Bronchial epithelial cell (primary cell): Measurements from ENCODE around the gene AVPR2. TPM values are rescaled to one million over a fixed set of nuclear protein-coding genes. Genes with fewer than 3 reads are reported as not detected.
A peak's percentile ranks its signal among the peaks of the same experiment; 100 is the strongest.

Source experiments
- DNase-seq: peaks from one replicate; pipeline ENCODE4 v3.0.0-alpha.2; 2010; ENCODE audit warnings: low read depth
- FAIRE-seq: peaks from 2 replicates; lab custom pipeline; 2011; peaks lifted over from hg19 to GRCh38; lab: Jason Lieb, UNC
- H3K27me3 ChIP-seq: 2 replicates; pipeline ENCODE4 v1.5.1; 2011; ENCODE audit warnings: low read length; ENCODE audit not compliant: control insufficient read depth, insufficient read depth
- H3K36me3 ChIP-seq: 2 replicates; pipeline ENCODE4 v1.5.1; 2011; ENCODE audit warnings: low read length; ENCODE audit not compliant: control insufficient read depth, insufficient read depth
- H3K4me3 ChIP-seq: 2 replicates; pipeline ENCODE4 v1.5.1; 2011; ENCODE audit warnings: mild to moderate bottlenecking, low read depth, low read length, control low read depth
- CTCF ChIP-seq: IDR thresholded peaks from 2 replicates; pipeline ENCODE4 v1.5.1; 2011; ENCODE audit warnings: mild to moderate bottlenecking, moderate library complexity, low read length, control low read depth, inconsistent platforms; ENCODE audit not compliant: insufficient read depth, severe bottlenecking
- total RNA-seq: library from RNA; depleted of rRNA; stranded (reverse); fragments of >200 nt; gene quantifications from 2 replicates; pipeline ENCODE4 v1.2.1, GENCODE V29; 2014

The AVPR2 gene
- total RNA-seq, 1 donor from 2014 or later: not detected

DNA sequence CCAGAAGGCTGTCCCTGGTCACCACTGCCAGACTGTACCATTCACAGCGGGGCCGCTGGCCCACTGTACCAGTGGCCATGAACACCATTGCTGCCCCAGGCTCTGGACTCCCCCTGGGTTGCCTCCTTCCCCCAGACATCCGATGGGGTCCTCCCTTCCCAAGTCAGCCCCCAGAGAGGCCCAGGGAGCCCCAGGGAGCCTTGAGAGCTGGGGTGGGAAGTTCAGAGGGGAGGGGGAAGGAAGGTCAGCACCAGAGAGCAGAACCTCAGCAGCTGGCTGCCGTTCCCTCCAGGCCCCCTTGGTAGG, 22.0 kb downstream of the AVPR2 start:
- no peak overlapping the region for H3K4me3 ChIP-seq
- H3K27me3 ChIP-seq: no peaks in the 10 kb centered on the region
- no peak for DNase-seq
- no peak for TF ChIP-seq CTCF
- peaks cover 4% of the 10 kb centered on the region for H3K36me3 ChIP-seq
- FAIRE-seq: no peak

DNA sequence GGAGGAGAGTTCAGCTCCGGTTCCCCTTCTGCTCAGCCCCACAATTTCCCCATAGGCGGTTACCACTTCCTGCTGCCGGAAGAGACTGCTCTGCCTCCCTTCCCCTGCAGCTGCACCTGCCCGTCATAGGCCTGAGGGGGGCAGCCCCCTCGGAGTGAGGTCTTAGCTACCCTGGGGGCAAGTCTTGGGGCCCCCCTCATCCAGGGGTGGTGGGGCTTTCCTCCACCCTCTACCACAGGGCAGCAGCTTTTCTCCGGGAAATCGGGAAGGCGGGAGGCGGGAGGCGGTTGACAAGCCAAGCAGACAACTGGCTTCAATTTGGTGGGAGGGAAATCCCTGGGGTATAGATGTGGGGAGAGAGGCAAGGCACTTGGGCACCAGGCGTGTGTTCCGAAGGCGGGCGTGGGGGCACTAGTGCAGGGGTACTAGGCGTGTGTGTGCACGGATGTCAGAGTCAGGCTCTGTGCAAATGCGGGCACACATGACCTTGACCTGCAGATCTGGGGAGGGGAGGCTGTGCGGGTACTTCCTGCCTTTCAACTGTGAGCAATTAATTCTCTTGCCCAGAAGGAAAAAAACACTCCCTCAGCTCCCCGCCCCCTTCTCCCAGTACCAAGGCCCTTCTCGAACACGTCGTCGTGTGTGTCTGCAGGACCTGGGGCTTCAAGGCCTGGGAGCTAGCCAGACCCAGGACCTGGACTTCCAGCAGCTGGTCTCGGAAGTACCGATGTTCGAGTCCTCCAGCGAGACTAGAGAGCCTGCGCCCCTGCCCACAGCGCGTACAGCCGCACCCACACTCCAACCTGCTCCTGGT, 22.6 kb downstream of the AVPR2 start:
- Histone ChIP-seq H3K27me3 (no peaks in the 10 kb centered on the region), H3K4me3 (peak overlapping the region; percentile 53), H3K36me3 (peaks cover 4% of the 10 kb centered on the region)
- FAIRE-seq (no peak), DNase-seq (no peak)
- no peak for TF ChIP-seq CTCF

- TF ChIP-seq CTCF: no peak
- Histone ChIP-seq H3K36me3 (peaks cover 4% of the 10 kb centered on the region), H3K27me3 (no peaks in the 10 kb centered on the region), H3K4me3 (peak overlapping the region; percentile 53)
- FAIRE-seq: no peak
- DNase-seq: no peak
These were observed 23.1 kb downstream of the AVPR2 start for GRCh38 chrX:153927672-153927921.

DNA sequence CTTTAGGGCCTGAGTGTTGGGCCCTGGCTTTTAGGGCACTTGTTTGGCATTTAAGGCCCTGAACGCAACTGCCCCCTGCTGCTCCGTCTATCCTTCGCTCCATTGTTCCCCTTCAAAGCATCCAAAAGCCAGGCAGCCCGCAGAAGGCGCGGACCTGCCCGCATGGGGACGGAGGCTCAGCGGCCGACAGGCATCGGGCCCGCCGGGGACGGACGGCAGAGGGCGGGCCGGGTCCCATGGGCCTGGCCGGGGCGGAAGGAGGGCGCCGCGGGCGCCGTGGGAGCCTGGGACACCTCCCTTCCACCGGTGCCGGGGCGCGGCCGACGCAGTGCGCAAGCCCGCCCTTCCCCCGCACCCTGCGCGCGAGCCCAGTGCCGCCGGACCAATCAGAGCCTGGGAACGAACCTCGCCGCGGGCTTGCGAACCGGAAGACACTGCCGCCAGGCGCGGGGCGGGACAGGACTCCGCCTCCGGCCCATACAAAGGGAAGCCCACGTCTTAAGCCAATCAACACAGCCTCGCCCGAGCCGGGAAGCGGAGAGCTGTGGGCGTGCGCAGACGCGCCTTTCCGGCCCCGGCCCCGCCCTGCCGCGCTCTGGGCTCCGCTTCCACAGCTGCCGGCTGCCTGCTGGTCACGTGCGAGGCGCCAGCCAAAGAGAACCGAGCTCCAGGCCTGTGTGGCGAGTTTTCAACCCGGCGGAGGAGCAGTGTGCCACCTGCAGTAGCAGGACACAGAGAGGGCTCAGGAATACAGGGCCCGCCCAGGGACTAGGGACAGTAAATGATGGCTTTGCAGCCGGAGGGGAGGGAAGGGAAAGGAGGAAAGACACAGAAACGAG, 23.7 kb downstream of the AVPR2 start:
- no peak for TF ChIP-seq CTCF
- DNase-seq (peak; percentile 90), FAIRE-seq (no peak)
- Histone ChIP-seq H3K4me3 (peak overlapping the region; percentile 53), H3K36me3 (peaks cover 4% of the 10 kb centered on the region), H3K27me3 (no peaks in the 10 kb centered on the region)

GRCh38 chrX:153928846-153929245, 24.4 kb downstream of the AVPR2 start:
- Histone ChIP-seq H3K36me3 (peaks cover 4% of the 10 kb centered on the region), H3K27me3 (no peaks in the 10 kb centered on the region), H3K4me3 (no peak overlapping the region)
- no peak for DNase-seq
- TF ChIP-seq CTCF: no peak
- no peak for FAIRE-seq

GRCh38 chrX:153929576-153929975, 25.1 kb downstream of the AVPR2 start:
- Histone ChIP-seq H3K4me3 (no peak overlapping the region), H3K36me3 (peaks cover 4% of the 10 kb centered on the region), H3K27me3 (no peaks in the 10 kb centered on the region)
- no peak for FAIRE-seq
- no peak for TF ChIP-seq CTCF
- DNase-seq: no peak
